ENCODE data around the gene RACK1. TPM values are rescaled to one million over a fixed set of nuclear protein-coding genes. Genes with fewer than 3 reads are reported as not detected.
A peak's percentile ranks its signal among the peaks of the same experiment; 100 is the strongest.

RACK1 gene
- total and polyA plus RNA-seq, 4 experiments from 2014 or later = 1,956 to 2,145 (median 2,033) TPM

GRCh38 chr5:181203777-181204112, 40.0 kb downstream of the RACK1 start:
- POLR2A ChIA-PET (ENCODE audit: partially characterized antibody) = interaction anchor here (0.9 to 8.9 kb wide), 6 partner anchors 11 to 57 kb away, joined by 3 to 412 read pairs (median 6); partner anchors contain the start of genes RACK1 and TRIM52
- H3K36me3 Mint-ChIP-seq = peaks cover 0 to 17% of the 10 kb centered on the region in 2 donors
- Histone ChIP-seq H3K27me3 (ENCODE audit: insufficient read depth, low read length) (no peaks in the 10 kb centered on the region), H3K4me3 (ENCODE audit: low read length in 2 of 2) (peak overlapping the region in 1 of 2 donors; percentile 71), H3K9me3 (ENCODE audit: control insufficient read depth in 1 of 2, low read length in 2 of 2) (no peaks in the 10 kb centered on the region), H3K4me1 (ENCODE audit: insufficient read depth, low read length) (peaks cover 31% of the 10 kb centered on the region), H3K27ac (ENCODE audit: low read depth, low read length) (no peak overlapping the region), H3K36me3 (ENCODE audit: insufficient read depth, low read length) (no peaks in the 10 kb centered on the region)
- DNase-seq = no peak
- peaks cover 0 to 21% (median 3%) of the 10 kb centered on the region in 8 donors for H3K9me3 Mint-ChIP-seq
- CTCF ChIA-PET (ENCODE audit: partially characterized antibody) = interaction anchor here (7.8 kb wide), 1 partner anchor 13 kb away, joined by 100 read pairs; no protein-coding TSS in a partner anchor
- intact Hi-C loops (cut with micrococcal nuclease) = no loop called here
- peaks cover 7 to 10% of the 10 kb centered on the region in 2 donors for H3K27me3 Mint-ChIP-seq
- H3K4me1 Mint-ChIP-seq = peaks cover 22 to 39% (median 30%) of the 10 kb centered on the region in 4 donors
- peak overlapping the region in 4 of 7 donors; percentile 53 to 89 (median 74) for H3K27ac Mint-ChIP-seq
- H3K4me3 Mint-ChIP-seq = peak overlapping the region; percentile 84 to 93 (median 86)

- Mint-ChIP-seq H3K36me3 (peaks cover 0 to 17% of the 10 kb centered on the region in 2 donors), H3K9me3 (peaks cover 0 to 21% (median 1%) of the 10 kb centered on the region in 8 donors), H3K27me3 (peaks cover 7 to 10% of the 10 kb centered on the region in 2 donors), H3K27ac (peak overlapping the region in 3 of 7 donors; percentile 1 to 89 (median 17)), H3K4me3 (peak overlapping the region in 7 of 8 donors; percentile 84 to 93 (median 86)), H3K4me1 (peaks cover 21 to 35% (median 28%) of the 10 kb centered on the region in 4 donors)
- peaks cover 31% of the 10 kb centered on the region for H3K4me1 ChIP-seq (ENCODE audit: insufficient read depth, low read length)
- H3K9me3 ChIP-seq (ENCODE audit: control insufficient read depth in 1 of 2, low read length in 2 of 2) = no peaks in the 10 kb centered on the region
- ChIA-PET POLR2A (ENCODE audit: partially characterized antibody) (interaction anchor here (0.9 to 8.9 kb wide), 5 partner anchors 10 to 58 kb away, joined by 3 to 412 read pairs (median 7); partner anchors contain the start of genes TRIM41 and TRIM52), CTCF (ENCODE audit: partially characterized antibody) (interaction anchor here (7.8 kb wide), 1 partner anchor 13 kb away, joined by 100 read pairs; no protein-coding TSS in a partner anchor)
- no peaks in the 10 kb centered on the region for H3K27me3 ChIP-seq (ENCODE audit: insufficient read depth, low read length)
- no peak for DNase-seq
- no peak overlapping the region for H3K4me3 ChIP-seq (ENCODE audit: low read length in 2 of 2)
- H3K27ac ChIP-seq (ENCODE audit: low read depth, low read length) = no peak overlapping the region
- no peaks in the 10 kb centered on the region for H3K36me3 ChIP-seq (ENCODE audit: insufficient read depth, low read length)
- intact Hi-C loops (cut with micrococcal nuclease) = no loop called here
Observed at GRCh38 chr5:181203093-181203711, 40.5 kb downstream of the RACK1 start.

- Mint-ChIP-seq H3K27ac (peak overlapping the region in 1 of 7 donors; percentile 55), H3K4me1 (peaks cover 4 to 11% (median 8%) of the 10 kb centered on the region in 4 donors), H3K4me3 (no peak overlapping the region), H3K36me3 (peaks cover 0 to 4% of the 10 kb centered on the region in 2 donors), H3K9me3 (peaks cover 0 to 2% (median 0%) of the 10 kb centered on the region in 8 donors), H3K27me3 (peaks cover 0 to 2% of the 10 kb centered on the region in 2 donors)
- CTCF ChIA-PET (ENCODE audit: partially characterized antibody) = interaction anchor here (7.8 kb wide), 1 partner anchor 10 kb away, joined by 100 read pairs; no protein-coding TSS in a partner anchor
- intact Hi-C loops (cut with micrococcal nuclease) = no loop called here
- POLR2A ChIA-PET (ENCODE audit: partially characterized antibody) = interaction anchor here (2.3 to 8.9 kb wide), 2 partner anchors 8 to 11 kb away, joined by 21 to 412 read pairs; no protein-coding TSS in a partner anchor
- no peaks in the 10 kb centered on the region for H3K9me3 ChIP-seq (ENCODE audit: control insufficient read depth in 1 of 2, low read length in 2 of 2)
- no peak for DNase-seq
- H3K4me3 ChIP-seq (ENCODE audit: low read length in 2 of 2) = no peak overlapping the region
- no peaks in the 10 kb centered on the region for H3K27me3 ChIP-seq (ENCODE audit: insufficient read depth, low read length)
- no peaks in the 10 kb centered on the region for H3K36me3 ChIP-seq (ENCODE audit: insufficient read depth, low read length)
- H3K27ac ChIP-seq (ENCODE audit: low read depth, low read length) = no peak overlapping the region
- H3K4me1 ChIP-seq (ENCODE audit: insufficient read depth, low read length) = peaks cover 15% of the 10 kb centered on the region
Observed at GRCh38 chr5:181200816-181201215, 42.9 kb downstream of the RACK1 start.

DNA sequence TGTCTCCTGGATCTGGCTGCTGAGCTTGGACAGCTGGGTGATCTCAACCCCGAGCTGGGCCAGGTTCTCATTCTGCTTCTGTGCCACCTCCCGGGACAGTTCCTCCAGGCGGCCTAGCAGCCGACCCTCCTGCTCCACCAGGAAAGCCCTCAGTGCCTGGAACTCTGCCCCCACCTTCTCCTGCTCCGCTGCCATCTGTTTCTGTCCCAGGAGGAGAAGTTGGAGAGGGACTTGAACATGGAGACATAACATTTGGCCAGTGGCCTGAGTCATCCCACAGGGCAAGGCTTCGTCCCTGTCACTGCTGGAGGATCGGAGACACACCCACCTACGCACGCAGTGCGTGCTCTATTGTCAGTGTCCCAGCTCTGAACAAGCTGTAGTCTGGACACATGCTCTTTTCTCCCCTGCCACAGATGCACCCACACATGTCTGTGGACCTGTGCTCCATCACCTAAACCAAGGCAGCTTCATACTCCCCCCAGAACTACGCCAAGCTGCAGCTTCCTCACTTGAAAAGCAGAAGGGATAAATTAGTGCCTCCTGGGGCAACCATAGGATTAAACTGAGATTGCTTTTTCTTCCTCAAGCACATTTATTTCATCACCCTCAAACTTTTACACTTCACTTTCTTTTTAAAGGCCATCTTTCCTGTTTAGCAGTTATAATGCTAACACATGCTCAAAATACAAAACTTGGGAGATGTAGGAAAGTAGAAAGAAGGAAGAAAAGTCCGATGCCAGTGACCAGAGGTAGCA, 43.6 kb downstream of the RACK1 start:
- H3K9me3 ChIP-seq (ENCODE audit: control insufficient read depth in 1 of 2, low read length in 2 of 2) = no peaks in the 10 kb centered on the region
- no peaks in the 10 kb centered on the region for H3K36me3 ChIP-seq (ENCODE audit: insufficient read depth, low read length)
- Mint-ChIP-seq H3K4me3 (no peak overlapping the region), H3K9me3 (peaks cover 0 to 2% (median 0%) of the 10 kb centered on the region in 8 donors), H3K27me3 (no peaks in the 10 kb centered on the region), H3K27ac (peak overlapping the region in 1 of 7 donors; percentile 48), H3K4me1 (peaks cover 0 to 6% (median 3%) of the 10 kb centered on the region in 4 donors), H3K36me3 (peaks cover 0 to 2% of the 10 kb centered on the region in 2 donors)
- H3K27ac ChIP-seq (ENCODE audit: low read depth, low read length) = no peak overlapping the region
- intact Hi-C loops (cut with micrococcal nuclease) = no loop called here
- no peak overlapping the region for H3K4me3 ChIP-seq (ENCODE audit: low read length in 2 of 2)
- POLR2A ChIA-PET (ENCODE audit: partially characterized antibody) = interaction anchor here (2.3 kb wide), 1 partner anchor 10 kb away, joined by 21 read pairs; no protein-coding TSS in a partner anchor
- CTCF ChIA-PET (ENCODE audit: partially characterized antibody) = no interaction called here
- no peak for DNase-seq
- peaks cover 9% of the 10 kb centered on the region for H3K4me1 ChIP-seq (ENCODE audit: insufficient read depth, low read length)
- H3K27me3 ChIP-seq (ENCODE audit: insufficient read depth, low read length) = no peaks in the 10 kb centered on the region

DNA sequence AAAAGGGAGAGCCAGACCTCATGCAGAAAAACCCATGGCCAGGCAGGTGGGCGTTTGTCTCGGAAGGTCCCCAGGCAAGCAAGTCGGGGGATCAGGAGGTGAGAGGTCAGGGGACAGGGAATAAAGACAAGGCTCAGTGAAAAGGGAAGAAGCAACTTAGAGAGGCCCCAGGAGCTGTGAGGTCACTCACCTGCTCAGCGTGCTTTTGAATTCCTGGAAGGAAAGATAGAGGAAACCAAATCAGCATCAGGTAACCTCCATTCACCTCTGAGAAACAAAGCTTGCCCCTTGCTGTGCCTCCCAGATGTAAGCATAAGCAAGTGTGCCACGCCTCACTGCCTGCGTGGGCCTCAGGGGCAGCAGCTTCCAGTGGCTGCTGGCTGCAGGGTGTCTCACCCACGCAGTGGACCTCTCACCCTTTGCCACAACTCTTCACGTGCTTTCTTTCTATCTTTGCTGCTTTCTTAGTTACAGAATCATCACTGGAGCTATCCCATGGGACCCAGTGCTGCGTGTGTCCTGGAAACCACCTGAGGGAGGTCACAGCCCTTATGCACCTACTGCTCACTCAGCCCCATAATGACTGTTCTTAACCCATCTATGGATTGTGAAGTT, 44.7 kb downstream of the RACK1 start:
- Mint-ChIP-seq H3K9me3 (peaks cover 0 to 2% (median 0%) of the 10 kb centered on the region in 8 donors), H3K4me1 (peaks cover 0 to 4% (median under 1%) of the 10 kb centered on the region in 4 donors), H3K4me3 (no peak overlapping the region), H3K36me3 (peaks cover 0 to under 1% of the 10 kb centered on the region in 2 donors), H3K27ac (no peak overlapping the region), H3K27me3 (no peaks in the 10 kb centered on the region)
- no peak for DNase-seq
- H3K9me3 ChIP-seq (ENCODE audit: control insufficient read depth in 1 of 2, low read length in 2 of 2) = no peaks in the 10 kb centered on the region
- POLR2A ChIA-PET (ENCODE audit: partially characterized antibody) = interaction anchor here (2.3 to 12.9 kb wide), 3 partner anchors 6 to 24 kb away, joined by 8 to 412 read pairs (median 21); partner anchors contain the start of genes TRIM41 and TRIM7
- no peaks in the 10 kb centered on the region for H3K36me3 ChIP-seq (ENCODE audit: insufficient read depth, low read length)
- CTCF ChIA-PET (ENCODE audit: partially characterized antibody) = interaction anchor here (1.1 kb wide), 1 partner anchor 9 kb away, joined by 3 read pairs; no protein-coding TSS in a partner anchor
- H3K27ac ChIP-seq (ENCODE audit: low read depth, low read length) = no peak overlapping the region
- no peak overlapping the region for H3K4me3 ChIP-seq (ENCODE audit: low read length in 2 of 2)
- peaks cover 3% of the 10 kb centered on the region for H3K4me1 ChIP-seq (ENCODE audit: insufficient read depth, low read length)
- intact Hi-C loops (cut with micrococcal nuclease) = no loop called here
- no peaks in the 10 kb centered on the region for H3K27me3 ChIP-seq (ENCODE audit: insufficient read depth, low read length)

- no peak overlapping the region for H3K27ac ChIP-seq (ENCODE audit: low read depth, low read length)
- no peaks in the 10 kb centered on the region for H3K36me3 Mint-ChIP-seq
- peaks cover 4% of the 10 kb centered on the region for H3K4me1 ChIP-seq (ENCODE audit: insufficient read depth, low read length)
- peaks cover 0 to 2% (median 0%) of the 10 kb centered on the region in 8 donors for H3K9me3 Mint-ChIP-seq
- H3K4me1 Mint-ChIP-seq = peaks cover 0 to 7% (median 4%) of the 10 kb centered on the region in 4 donors
- peak overlapping the region in 1 of 7 donors; percentile 59 for H3K27ac Mint-ChIP-seq
- H3K4me3 ChIP-seq (ENCODE audit: low read length in 2 of 2) = no peak overlapping the region
- CTCF ChIA-PET (ENCODE audit: partially characterized antibody) = interaction anchor here (0.8 to 1.1 kb wide), 4 partner anchors 8 to 21 kb away, joined by 3 to 6 read pairs (median 3); no protein-coding TSS in a partner anchor
- H3K36me3 ChIP-seq (ENCODE audit: insufficient read depth, low read length) = no peaks in the 10 kb centered on the region
- no peaks in the 10 kb centered on the region for H3K27me3 ChIP-seq (ENCODE audit: insufficient read depth, low read length)
- no peak overlapping the region for H3K4me3 Mint-ChIP-seq
- no peaks in the 10 kb centered on the region for H3K9me3 ChIP-seq (ENCODE audit: control insufficient read depth in 1 of 2, low read length in 2 of 2)
- intact Hi-C loops (cut with micrococcal nuclease) = no loop called here
- no peak for DNase-seq
- no peaks in the 10 kb centered on the region for H3K27me3 Mint-ChIP-seq
- POLR2A ChIA-PET (ENCODE audit: partially characterized antibody) = interaction anchor here (1.3 to 12.9 kb wide), 5 partner anchors 7 to 25 kb away, joined by 5 to 412 read pairs (median 10); partner anchors contain the start of genes TRIM41 and TRIM7
Observed at GRCh38 chr5:181198106-181198685, 45.5 kb downstream of the RACK1 start.

All from CD4-positive, alpha-beta memory T cell (primary cell).